CD4-positive, alpha-beta T cell treated with Interferon alpha-2 for 1 hour (primary cell): Measurements from ENCODE around the gene SPPL3.
"Not testable (repeated sequence)": the region's sequence is repeated elsewhere in the genome, so short reads cannot be mapped to it uniquely, and the experiment has no call there.

ENCODE experiments used
- DNase-seq, 2 donors: peaks; one replicate each; pipeline ENCODE4 v3.0.0-alpha.2; 2020 to 2022

Gene SPPL3

DNA sequence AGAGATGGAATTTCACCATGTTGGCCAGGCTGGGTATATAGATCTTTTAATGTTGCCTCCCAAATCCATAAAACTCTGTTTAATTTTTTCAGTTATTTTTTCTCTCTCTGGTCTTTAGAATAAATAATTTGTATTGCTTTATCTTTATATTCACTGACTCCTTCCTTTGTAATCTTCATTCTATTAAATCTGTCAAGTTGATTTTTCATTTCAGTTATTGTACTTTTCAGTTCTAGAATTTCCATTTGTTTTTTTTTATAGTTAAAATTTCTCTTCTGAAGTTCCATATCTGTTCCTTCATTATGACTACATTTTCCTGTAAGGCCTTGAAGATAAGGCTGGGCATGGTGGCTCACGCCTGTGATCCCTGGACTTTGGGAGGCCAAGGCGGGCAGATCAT is 13.6 kb upstream of the SPPL3 start:
- no peak for DNase-seq

DNA sequence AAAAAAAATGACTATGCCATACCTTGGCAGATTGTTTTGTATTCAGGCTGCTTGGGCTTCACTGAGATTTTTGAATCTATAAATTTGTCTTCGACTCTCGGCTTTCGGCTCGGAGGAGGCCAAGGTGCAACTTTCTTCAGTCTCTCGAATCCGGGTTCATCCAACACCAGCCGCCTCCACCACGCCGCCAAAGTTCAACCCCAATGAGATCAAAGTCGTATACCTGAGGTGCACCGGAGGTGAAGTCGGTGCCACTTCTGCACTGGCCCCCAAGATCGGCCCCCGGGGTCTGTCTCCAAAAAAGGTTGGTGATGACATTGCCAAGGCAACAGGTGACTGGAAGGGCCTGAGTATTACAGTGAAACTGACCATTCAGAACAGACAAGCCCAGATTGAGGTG is 12.4 kb upstream of the SPPL3 start:
- DNase-seq = no peak

DNA sequence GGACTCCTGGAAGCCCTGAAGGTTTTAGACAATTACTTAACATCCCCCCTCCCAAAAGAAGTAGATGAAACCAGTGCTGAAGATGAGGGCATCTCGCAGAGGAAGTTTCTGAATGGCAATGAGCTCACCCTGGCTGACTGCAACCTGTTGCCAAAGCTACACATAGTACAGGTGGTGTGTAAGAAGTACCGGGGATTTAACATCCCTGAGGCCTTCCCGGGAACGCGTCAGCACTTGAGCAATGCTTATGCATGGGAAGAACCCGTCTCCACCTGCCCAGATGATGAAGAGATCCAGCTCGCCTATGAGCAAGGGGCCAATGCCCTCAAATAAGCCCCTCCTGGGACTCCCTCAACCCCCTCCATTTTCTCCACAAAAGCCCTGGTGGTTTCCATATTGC is 10.6 kb upstream of the SPPL3 start:
- DNase-seq = no peak

DNA sequence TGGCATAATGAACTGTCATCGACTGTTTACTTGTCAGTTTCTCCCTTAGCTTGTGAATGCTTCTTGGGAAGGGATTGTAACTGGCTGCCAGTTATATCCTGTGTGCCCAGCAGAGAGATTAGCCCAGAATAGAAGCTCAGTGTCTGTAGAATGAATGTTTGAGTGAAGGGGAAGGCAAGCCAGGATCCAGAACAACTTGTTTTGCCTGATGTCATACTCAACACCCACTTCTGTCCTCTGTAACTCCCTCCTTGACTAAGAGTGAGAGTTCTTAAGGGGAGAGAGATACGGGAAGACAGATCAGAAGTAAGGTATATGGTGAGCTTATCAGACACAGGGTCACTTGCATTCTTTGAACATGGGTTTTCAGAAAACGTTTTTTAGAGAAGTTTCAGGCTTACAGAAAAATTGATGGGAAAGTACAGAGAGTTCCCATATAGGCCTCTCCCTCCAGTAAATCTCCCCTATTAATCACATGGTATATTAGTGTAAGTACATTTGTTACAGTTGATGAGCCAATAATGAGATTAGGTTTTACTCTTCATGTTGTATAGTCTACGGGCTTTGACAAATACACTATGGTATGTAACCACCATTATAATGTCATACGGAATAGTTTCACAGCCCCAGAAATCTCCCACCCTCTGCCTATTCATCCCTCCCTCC is 5.6 kb upstream of the SPPL3 start:
- DNase-seq = no peak

DNA sequence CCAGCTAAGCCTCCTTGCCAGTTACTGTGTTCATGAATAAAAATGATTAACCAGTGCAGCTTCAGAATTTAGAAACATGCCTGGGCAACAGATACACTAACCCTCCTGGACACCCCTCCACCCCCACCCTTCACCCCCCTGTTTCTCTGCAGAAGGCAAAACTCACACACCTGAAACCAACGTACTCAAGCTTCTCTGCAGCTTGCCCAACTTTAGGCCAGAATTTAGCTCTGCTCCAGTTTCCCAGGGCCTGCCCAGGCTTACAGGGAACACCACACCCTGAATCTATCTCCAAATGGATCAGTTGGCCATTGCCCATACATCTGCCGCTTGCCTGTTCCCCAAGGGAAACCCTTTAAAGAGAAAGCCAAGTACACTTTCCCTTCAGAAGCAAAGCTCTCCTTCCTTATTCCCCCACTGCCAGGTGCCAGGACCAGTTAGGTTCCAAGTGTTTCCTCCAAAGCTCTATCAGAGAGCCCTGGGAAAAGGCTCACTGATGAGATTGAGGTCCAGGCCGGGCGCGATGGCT is 1.8 kb upstream of the SPPL3 start:
- DNase-seq = no peak

DNA sequence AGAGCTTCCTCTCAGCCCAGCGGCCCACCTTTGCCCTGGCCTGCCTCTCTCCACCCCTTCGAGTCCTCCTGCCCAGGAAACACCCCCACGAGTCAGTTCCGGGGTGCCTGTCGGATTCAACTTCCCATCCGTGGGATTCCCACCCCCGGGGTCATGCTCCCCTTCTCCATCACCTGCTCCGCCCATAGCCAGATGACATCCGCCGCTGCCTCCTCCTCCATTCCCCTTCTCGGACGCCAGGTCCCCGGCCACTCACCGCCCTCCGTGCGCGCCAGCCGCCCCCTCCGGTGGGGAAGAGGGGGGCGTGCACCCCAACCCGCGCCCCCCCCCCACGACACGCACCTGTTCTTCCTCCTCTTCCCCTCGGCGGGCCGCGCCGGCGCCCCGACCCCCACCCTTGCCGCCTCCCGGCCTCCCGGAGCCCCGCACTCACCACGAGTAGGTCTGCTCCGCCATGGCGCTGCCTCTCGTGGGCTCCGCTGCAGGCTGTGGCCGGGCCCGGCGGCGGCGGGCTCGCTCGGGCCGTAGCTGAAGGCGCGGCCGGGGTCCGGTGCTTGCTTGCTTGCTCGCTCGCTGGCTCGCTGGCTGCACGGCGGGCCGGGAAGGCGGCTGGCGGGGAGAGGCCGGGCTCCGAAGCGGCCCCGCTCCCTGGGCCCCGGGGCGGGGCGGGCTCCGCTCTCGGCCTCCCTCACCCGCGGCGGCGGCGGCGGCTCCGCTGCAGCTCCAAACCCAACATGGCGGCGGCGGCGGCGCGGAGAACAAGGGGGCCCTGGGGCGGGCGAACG is 554 bp downstream of the SPPL3 start:
- DNase-seq = peak; percentile 59 to 81

DNA sequence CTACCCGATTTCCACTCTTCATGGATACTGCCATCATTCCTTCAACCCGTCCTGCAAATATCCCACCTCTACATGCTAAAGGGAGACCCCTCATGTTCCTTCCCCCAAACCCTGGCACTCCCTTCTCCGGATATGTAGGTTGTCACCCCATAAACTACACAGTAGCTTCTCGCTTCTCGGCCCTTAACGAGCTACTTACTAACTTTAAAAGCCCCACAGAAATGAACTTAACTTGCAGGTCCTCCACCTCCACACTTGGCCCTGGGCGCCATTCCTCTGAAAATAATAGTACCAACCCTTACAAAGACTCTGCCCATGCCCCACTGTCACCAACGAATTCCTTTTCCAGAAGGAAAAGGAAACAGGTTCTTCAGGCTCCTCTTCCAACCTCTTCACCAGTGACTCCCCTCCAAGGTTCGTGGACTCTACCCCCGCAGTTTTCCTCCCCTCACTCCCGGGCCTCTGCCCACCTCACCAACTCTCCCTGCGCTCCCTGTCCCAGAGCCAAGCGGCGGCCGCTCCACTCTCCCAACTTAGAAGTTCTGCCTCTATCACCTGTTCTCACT is 1.2 kb downstream of the SPPL3 start:
- no peak for DNase-seq

DNA sequence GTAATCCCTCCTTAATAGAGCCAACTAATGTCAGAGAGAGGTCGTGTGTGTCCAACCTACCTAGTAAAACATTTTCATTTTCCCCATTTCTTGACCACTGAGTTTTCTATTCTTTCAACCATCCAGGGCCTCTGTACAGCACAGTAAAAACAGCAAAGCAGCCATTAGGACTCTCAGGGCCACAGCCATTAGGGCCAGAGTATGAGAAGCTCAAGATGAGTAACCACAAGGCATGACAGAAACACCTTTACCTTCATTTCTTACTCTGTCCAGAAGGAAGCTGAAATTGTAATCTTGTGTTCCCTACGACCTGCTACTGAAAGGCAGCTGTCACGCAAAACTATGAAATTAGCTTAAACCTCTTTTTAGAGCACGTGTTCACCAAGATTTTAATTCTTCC is 2.3 kb downstream of the SPPL3 start:
- no peak for DNase-seq

DNA sequence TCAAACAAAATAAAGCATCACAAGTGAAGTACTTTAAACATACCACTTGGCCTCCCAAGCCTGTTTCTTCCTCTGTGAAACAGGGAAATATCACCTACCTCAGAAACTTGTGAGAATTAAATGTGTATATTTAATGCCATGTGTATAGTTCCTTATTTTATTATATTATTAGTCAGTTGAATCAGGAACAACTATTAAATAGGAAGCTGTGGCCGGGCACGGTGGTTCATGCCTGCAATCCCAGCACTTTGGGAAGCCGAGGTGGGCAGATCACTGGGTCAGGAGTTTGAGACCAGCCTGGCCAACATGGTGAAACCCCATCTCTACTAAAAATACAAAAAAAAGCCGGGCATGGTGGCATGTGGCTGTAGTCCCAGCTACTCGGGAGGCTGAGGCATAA is 3.1 kb downstream of the SPPL3 start:
- not testable (repeated sequence) for DNase-seq

DNA sequence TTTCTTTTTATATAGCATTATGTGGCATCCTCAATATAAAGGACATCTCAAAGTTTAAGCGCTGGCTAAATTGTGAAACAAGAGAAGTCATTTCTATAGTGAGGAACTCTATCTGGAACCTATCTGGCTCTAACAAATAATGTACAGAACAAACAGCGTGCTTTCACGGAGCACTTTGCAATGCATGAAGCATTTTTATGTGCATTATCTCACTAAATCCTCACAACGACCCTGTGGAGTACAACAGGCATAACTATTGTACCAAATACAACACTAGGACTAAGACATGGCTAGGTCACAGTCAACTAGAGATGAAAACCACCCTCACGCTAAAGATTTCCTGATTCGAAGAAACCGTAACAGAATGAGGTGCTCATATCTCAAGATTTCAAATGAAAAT is 8.6 kb downstream of the SPPL3 start:
- no peak for DNase-seq

DNA sequence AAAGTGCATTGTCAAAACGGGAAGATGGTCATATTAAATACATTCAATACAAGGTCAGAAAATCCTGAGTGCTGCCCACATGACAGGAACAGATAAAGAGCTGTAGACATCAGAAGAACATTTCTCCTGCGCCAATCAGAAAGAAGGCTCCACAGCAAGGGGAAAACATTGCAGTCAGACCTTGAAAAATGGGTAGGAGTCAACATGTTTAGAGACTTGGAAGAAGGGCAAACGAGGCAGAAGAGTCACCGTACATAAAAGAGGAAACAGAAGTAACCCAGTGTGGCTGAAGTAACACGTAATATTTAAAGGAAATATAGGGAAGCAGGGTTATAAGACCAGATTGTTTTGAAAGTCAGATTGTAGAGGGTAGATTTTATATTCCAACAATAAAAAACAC is 11.9 kb downstream of the SPPL3 start:
- DNase-seq = no peak

DNA sequence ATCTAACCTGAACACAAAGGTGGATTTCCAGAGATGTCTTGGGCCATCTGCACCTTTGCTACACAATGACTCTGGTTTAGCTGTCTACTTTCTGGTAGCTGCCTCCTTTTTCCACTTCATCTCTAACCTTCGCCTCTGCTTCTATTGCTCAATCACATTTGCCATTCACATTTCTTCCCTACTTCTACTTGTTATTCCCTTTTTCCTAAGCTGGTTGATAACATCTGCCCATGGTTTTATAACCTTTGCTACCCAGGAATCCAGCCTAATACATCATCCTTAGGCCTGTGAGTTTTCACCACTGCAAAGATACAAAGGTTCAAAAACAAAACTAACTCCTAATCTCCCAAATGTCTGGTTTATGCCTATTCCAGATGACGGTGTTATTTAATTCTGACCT is 13.2 kb downstream of the SPPL3 start:
- no peak for DNase-seq

DNA sequence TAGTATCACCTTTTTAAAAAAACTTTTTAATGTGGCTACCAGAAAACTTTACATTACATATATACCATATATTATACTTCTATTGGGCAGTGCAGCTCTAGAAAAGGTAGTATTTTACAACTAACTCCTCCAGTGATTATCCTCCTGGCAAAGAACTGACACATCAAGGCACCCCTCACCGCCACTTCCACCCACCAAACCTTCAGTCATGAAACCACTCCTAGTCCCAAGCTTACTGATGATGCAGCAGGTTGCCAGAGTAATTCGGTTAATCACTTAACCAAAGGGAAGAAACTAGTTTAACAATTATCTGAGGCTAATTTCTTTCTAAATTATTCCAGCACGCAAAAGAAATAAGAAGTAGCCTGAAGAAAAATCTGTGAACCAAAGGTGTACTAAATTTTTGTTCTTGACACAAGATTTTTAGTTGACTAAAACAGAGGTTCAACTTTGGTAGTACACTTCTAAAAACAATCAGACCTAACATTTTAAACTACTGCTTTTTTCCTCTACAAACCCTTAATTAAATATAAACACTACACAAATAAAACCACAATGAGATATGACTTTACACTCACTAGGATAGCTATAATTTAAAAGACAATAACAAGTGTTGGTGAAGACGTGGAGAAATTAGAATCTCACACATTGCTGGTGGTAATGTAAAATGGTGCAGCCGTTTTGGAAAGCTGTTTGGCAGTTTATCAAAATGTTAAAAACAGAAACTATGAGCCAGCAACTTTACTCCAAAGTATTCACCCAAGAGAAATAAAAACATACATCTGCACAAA is 16.7 kb downstream of the SPPL3 start:
- no peak for DNase-seq

DNA sequence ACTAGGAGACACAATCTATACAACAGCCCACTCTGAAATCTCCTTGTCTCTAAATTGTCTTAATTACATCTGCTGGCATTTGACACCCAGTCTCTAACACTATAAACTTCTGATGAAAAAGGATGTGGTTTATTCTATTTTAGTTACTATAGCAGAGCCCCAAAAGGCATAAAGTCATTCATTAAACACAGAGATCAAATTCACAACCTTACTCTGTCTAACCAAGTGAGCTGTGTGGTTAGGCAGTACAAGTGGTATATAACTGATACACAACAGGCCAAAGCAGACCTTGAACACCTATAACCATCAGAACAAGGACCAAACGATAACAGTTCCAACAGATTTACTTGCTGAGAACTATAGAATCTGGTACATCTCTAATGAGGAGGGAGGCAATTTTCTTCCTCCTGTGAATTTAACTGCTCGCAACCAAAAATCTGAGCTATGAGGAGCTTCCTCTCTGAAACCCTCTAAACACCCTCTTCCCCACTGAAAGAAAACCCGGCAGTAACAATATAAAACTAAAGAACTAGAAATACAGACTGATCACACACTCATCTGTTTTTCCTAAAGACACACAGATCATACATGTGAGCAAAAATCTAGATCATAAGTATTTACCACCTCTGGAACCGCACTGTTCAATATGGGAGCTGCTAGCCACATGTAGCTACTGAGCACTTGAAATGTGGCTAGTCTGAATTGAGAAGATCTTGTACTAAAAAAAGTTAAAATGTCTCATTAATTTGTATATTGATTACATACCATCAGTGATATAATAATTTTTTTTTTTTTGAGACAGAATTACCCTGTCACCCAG is 17.7 kb downstream of the SPPL3 start:
- peak in 1 of 2 donors; percentile 18 for DNase-seq

DNA sequence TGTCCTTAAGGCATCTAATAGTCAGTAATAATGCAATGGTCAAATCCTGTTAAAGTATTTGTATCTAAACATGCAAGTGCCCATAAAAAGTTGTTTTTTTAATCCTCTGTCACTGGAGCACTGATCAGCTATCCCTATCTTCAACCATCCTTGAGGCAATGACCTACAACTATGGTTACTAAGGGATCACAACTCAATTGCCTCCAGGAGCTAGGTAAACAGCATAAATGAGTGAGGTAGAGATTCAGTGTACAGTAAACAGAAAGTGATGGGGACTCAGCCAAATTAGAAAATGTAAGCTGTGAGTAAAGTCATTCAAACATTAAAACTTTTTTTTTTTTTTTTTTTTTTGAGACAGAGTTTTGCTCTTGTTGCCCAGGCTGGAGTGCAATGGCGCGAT is 18.6 kb downstream of the SPPL3 start:
- DNase-seq = no peak

DNA sequence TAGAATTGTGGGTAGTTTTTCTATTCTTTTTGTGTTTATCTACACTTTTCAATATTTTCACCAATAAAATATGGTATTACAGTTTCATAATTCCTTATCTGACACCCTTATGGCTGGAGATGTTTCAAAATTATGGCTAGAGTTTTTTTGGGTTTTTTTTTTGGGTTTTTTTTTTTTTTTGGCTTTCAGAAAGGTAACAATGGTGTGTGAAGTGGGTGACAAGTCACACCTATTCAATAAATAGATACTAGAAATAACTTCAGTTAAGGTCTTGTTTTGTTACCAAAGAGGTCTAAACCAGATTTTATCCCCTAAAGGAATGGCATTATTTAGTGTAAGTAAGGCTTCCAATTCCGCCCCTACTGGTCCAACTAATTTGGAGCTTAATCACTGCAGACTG is 19.5 kb downstream of the SPPL3 start:
- DNase-seq = no peak

DNA sequence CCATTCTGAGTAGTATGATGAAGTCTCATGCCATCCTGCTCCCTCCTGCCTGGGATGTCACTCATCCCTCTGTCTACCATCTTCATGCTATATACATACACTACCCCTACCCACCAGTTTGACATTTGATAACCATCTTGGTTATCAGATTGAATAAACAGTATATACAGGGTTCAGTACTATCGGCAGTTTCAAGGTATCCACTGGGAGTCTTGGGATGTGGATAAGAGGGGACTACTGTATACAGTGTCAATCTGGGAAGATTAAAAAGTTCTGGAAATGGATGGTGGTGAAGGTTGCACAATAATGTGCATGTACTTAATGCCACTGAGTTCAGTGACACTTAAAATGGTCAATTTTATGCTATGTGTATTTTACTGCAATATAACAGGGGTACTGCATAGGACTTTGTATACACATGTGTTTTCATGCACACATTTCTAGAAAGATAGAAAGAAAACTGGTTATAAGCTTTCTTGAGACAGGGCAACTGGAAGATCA is 22.1 kb downstream of the SPPL3 start:
- DNase-seq = no peak

DNA sequence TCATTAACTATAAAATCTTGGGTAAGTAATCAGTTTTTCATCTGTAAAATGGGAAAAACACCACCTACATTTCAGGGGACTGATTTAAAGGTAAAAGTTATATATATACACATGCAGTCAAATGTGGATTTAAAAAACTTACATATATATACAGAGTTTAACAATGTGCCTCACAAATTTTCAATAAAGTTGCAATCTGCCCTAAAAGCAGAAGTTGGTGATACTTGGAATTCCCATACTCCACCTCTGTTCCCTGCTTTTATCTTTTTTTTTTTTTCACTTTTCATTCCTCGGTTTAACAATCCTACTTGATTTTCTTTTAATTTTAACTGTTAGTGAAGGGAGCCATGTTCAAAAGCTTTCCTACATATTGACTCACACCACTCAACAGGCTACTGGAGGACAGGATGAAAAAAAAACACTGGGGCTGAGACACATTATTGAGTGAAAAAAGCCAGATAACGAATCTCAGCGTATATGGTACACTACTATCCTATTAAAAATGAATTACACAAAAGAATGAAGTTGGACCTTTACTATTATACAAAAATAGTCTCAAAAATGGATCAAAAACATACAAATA is 24.3 kb downstream of the SPPL3 start:
- DNase-seq = no peak

DNA sequence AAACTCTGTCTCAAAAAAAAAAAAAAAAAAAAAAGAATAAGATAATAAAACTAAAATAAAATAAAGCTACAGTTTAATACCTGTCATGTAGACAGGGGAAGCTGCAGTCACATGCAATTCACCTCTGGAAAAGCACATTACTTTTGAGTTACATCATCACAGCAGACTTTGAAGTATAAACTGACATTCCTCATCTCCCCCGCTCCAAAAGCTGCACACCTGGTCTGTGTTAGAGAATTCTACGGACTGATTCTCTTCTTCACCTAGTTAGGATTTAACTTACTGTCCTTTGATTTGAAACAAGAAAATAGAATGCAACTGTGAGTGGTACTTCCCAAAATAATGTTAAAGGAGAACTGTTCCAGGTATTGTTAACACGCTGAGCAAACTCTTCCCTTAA is 25.1 kb downstream of the SPPL3 start:
- DNase-seq = no peak

DNA sequence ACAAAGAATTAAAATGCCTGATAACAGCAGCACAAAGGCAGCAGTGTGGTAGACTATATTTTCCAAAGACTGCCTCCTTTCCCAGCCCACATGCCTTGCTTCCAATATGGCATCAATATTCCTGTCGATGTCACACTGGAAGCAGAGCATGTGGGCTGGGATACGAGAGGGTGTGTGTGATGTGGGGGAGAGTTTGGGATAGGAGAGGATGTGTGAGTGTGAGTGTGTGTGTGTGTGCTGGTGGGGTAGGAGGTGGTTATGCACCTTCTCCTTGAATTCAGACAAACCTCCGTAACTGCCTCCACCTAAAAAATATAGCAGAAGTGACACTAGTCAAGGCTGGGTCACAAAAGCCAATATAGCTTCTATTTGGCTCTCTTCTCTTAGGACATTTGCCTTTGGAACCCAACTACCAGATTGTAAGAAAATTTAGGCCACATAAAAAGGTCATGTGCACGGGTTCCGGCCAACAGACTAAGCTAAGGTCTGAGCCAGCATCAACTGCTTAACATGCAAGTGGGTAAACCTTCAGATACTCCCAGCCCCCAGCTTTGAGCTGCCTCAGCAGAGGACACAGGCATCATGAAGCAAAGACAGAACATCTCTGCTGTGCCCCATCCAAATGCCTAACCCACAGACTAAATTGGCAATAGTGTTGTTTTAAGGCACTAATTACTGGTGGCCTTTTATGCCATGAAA is 29.5 kb downstream of the SPPL3 start:
- no peak for DNase-seq

DNA sequence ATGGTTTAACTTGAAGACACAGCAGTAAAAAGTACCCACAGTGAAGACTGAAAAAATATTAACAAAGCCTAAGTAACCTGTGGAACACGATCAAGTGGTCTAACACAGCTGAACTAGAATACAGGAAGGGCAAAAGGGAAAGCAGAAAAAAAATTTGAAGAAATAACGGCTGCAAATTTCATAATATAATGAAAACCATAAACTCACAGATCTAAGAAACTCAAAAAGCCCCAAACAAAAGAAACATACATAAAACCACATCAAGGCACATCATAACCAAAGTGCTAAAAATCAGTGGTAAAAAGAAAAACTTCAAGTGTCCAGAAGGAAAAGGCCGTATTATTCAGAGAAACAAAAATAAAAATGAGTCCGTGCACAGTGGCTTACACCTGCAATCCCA is 30.9 kb downstream of the SPPL3 start:
- no peak for DNase-seq
